ENCODE data around the gene TMEM198.

DNA sequence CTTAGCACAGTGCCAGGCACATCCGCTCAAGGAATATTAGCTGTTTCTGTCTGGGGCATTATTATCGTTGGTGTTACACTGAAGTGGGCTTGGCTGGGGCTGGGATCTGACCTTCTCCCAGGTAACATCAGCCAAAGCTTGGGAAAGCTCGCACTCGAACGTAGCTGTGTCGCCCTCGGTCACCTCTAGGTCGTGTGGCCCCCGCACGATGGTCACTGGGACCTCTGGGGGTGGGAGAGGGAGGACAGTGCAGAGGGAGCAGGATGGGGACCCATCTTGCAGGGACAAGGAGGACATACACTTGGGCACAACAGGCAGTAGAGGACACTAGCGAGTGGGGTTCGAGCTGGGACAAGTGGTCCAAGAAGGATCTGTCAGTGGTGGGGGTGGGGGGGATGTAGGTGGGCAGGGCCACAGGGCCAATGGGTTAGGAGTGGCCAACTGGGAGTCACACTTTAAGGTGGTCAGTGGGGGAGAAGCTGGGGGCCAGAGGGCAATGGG is 9.7 kb downstream of the TMEM198 start:
- TF ChIP-seq, protein P1, sequence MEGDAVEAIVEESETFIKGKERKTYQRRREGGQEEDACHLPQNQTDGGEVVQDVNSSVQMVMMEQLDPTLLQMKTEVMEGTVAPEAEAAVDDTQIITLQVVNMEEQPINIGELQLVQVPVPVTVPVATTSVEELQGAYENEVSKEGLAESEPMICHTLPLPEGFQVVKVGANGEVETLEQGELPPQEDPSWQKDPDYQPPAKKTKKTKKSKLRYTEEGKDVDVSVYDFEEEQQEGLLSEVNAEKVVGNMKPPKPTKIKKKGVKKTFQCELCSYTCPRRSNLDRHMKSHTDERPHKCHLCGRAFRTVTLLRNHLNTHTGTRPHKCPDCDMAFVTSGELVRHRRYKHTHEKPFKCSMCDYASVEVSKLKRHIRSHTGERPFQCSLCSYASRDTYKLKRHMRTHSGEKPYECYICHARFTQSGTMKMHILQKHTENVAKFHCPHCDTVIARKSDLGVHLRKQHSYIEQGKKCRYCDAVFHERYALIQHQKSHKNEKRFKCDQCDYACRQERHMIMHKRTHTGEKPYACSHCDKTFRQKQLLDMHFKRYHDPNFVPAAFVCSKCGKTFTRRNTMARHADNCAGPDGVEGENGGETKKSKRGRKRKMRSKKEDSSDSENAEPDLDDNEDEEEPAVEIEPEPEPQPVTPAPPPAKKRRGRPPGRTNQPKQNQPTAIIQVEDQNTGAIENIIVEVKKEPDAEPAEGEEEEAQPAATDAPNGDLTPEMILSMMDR (IDR thresholded peaks at IDR 0.05): no peak
- TF ChIP-seq EZH2 (IDR thresholded peaks at IDR 0.05; ENCODE audit: borderline replicate concordance, insufficient read depth, low read depth, low read length, poor library complexity, severe bottlenecking): no peak

Data from B cell (primary cell).